C4-2B (cell line): ENCODE data around the gene GDI1.

Experiments
- CTCF ChIP-seq: fragments of 450-650 bp; conservative IDR thresholded peaks from 2 replicates; pipeline ENCODE4 v1.5.1; 2017; ENCODE audit warnings: mild to moderate bottlenecking
- ZFX ChIP-seq: fragments of 450-650 bp; IDR thresholded peaks from 2 replicates; pipeline ENCODE4 v1.6.1; 2017

DNA sequence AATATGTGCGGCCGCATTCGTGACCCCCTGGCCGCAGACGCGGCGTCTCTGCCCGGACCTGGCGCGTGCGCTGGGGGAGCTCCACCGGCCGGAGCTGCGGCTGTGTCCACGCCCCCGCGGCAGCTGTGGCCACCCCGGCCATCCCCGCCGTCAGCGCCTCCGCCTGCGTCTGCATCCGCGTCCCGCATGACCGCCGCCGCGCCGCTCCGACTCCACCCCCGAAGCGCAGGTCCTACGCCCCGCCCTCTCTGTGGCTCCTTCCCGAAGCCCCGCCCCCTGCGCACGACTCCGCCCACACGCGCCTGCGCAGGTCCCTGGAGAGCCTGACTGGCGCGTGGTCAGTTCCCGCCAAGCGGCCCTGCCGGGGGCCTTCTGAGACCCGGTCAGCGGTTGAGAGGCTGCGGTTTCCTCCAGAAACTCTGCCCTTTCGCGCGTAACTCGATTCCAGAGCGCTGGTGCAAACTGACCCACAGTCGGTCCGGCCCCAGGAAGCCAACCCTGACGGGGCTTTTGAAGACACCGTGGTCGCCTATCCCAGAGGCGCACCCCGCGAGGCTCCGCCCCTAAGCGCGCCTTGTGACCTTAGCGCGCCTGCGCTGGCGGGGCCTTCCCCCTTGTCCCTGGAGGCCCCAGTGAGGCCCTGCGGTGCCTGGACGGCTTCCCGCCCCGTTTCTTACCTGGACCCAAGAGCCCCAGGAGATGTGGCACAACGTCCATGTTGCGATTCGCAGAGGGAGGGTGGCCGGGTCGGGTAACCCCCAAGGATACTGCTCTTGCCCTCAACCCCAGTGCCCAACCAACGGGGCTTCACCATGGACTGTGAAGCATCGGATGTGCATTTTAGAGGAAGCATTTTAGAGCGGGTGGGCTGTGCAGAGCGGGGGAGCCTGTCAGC, 42.0 kb downstream of the GDI1 start, which contains the start of gene LAGE3:
- TF ChIP-seq CTCF, result no peak
- peak; percentile 20; the same call in 1 of the 2 replicates for TF ChIP-seq ZFX
